ENCODE data around the gene ACOT11.

Gene ACOT11

GRCh38 chr1:54571803-54572541 lies 23.9 kb downstream of the ACOT11 start:
- FAIRE-seq (no peak), DNase-seq (ENCODE audit: insufficient read length, low spot score) (no peak)
- TF ChIP-seq SPI1 (IDR thresholded peaks at IDR 0.05; ENCODE audit: low read depth, low read length): no peak

DNA sequence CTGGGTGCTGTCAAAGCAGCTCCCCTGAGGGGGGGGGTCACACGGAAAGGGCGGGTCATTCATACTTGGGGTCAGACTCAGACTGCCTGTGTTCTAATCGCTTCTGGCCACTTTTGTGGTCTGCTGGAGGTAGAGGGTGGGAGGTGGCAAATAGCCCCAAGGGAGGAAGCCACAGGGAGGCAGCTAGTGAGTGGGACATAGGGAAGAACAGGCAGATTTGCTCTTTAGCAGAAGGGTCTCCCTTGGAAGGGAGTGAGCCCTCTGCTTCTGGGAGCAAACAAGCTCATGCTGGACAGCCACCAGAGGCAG lies 24.5 kb downstream of the ACOT11 start:
- FAIRE-seq: no peak
- DNase-seq (ENCODE audit: insufficient read length, low spot score): no peak
- TF ChIP-seq POLR2A (IDR thresholded peaks at IDR 0.05; ENCODE audit: low read depth, low read length): no peak
- no peak for TF ChIP-seq POLR2AphosphoS5 (IDR thresholded peaks at IDR 0.05; ENCODE audit: low read depth, low read length)
- no peak for TF ChIP-seq PAX5 (IDR thresholded peaks at IDR 0.05; ENCODE audit: insufficient read depth, low read length, severe bottlenecking)
- TF ChIP-seq SPI1 (IDR thresholded peaks at IDR 0.05; ENCODE audit: low read depth, low read length): no peak
- no peak for TF ChIP-seq TAF1 (IDR thresholded peaks at IDR 0.05; ENCODE audit: low read depth, low read length)
- TF ChIP-seq POU2F2 (IDR thresholded peaks at IDR 0.05; ENCODE audit: low read depth, low read length): no peak

GRCh38 chr1:54574158-54574778 lies 26.2 kb downstream of the ACOT11 start:
- DNase-seq (ENCODE audit: insufficient read length, low spot score) (no peak), FAIRE-seq (no peak)

DNA sequence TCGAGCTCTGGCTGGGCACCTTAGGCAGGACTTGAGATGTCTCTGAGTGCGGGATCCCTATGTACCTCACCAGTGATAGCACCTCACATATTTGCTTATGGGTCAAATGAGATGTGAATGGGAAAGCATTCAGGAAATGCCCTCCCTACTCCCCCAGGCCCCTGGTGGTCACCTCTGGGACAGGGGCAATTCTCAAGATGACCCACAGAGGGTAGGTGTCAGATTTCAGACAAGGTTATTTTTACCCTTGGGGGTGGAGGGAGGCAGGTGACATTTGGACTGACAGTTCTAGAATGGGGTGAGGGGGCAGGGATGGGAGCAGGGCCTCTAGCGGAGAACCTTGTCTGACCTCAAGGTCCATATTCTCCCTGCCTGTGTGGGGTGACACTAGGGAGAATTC lies 27.1 kb downstream of the ACOT11 start:
- TF ChIP-seq POU2F2 (IDR thresholded peaks at IDR 0.05; ENCODE audit: low read depth, low read length): no peak
- no peak for TF ChIP-seq POLR2AphosphoS5 (IDR thresholded peaks at IDR 0.05; ENCODE audit: low read depth, low read length)
- no peak for DNase-seq (ENCODE audit: insufficient read length, low spot score)

More at GRCh38 chr1:54574158-54574778, 26.2 kb downstream of the ACOT11 start:
- no peak for TF ChIP-seq TAF1 (IDR thresholded peaks at IDR 0.05; ENCODE audit: low read depth, low read length)
- no peak for TF ChIP-seq PAX5 (IDR thresholded peaks at IDR 0.05; ENCODE audit: insufficient read depth, low read length, severe bottlenecking)
- TF ChIP-seq POU2F2 (IDR thresholded peaks at IDR 0.05; ENCODE audit: low read depth, low read length): no peak
- no peak for TF ChIP-seq POLR2AphosphoS5 (IDR thresholded peaks at IDR 0.05; ENCODE audit: low read depth, low read length)
- TF ChIP-seq SPI1 (IDR thresholded peaks at IDR 0.05; ENCODE audit: low read depth, low read length): no peak

DNA sequence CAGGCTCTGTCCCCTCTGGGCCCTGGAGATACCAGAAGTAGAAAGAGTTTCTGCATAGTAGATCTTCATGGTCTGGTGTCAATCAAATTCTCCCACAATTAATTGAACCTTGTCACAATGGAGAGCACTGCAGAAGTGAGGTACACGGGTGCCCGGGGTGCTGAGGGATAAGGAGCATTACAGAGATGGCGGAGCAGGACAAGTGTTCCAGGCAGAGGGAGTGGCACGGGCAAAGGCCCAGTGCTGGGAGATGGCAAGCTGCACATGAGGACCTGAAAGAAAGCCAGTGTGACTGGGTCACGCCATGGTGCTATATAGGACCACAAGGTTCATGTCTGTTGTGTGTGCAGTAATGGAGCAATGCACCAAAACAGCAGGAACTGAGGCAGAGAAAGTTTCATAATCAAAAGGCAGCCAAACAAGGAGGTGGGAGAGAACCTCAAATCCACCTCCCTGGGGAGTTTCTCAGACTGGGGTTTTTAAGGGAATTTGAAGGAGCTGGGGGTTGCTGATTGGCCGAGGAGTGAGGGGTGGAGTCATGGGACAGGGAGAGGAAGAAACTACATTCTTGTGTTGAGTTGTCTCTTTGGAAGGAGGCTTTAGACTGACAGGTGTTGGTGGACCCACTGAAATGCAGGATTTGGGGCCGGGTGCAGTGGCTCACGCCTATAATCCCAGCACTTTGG lies 27.7 kb downstream of the ACOT11 start:
- DNase-seq (ENCODE audit: insufficient read length, low spot score): no peak
- TF ChIP-seq POLR2A (IDR thresholded peaks at IDR 0.05; ENCODE audit: low read depth, low read length) (no peak), PAX5 (IDR thresholded peaks at IDR 0.05; ENCODE audit: insufficient read depth, low read length, severe bottlenecking) (no peak), TAF1 (IDR thresholded peaks at IDR 0.05; ENCODE audit: low read depth, low read length) (no peak), POU2F2 (IDR thresholded peaks at IDR 0.05; ENCODE audit: low read depth, low read length) (no peak), POLR2AphosphoS5 (IDR thresholded peaks at IDR 0.05; ENCODE audit: low read depth, low read length) (no peak), SPI1 (IDR thresholded peaks at IDR 0.05; ENCODE audit: low read depth, low read length) (no peak)

More for the DNA sequence above, 27.1 kb downstream of the ACOT11 start:
- no peak for FAIRE-seq

DNA sequence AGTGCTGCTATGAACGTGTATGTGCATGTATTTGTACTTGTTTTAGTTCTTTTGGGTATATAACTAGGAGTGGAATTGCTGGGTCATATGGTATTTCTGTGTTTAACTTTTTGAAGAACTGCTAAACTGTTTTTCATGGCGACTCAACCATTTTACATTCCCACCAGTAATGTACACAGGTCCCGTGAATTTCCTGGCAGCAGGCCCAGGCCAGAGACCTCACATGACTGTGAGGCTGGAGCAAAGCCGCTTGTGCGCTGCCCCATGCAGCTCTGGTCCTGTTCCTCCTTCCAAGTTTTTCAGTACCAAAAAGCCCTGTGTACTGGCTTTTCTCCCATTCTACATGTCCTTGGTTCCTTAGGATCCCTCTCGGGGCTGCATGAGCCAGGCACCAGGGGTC lies 29.6 kb downstream of the ACOT11 start:
- FAIRE-seq: no peak
- DNase-seq (ENCODE audit: insufficient read length, low spot score): no peak
- TF ChIP-seq POU2F2 (IDR thresholded peaks at IDR 0.05; ENCODE audit: low read depth, low read length): no peak
- no peak for TF ChIP-seq POLR2A (IDR thresholded peaks at IDR 0.05; ENCODE audit: low read depth, low read length)
- TF ChIP-seq SPI1 (IDR thresholded peaks at IDR 0.05; ENCODE audit: low read depth, low read length): no peak
- no peak for TF ChIP-seq TAF1 (IDR thresholded peaks at IDR 0.05; ENCODE audit: low read depth, low read length)
- no peak for TF ChIP-seq POLR2AphosphoS5 (IDR thresholded peaks at IDR 0.05; ENCODE audit: low read depth, low read length)
- TF ChIP-seq PAX5 (IDR thresholded peaks at IDR 0.05; ENCODE audit: insufficient read depth, low read length, severe bottlenecking): no peak

More for the DNA sequence above, 27.7 kb downstream of the ACOT11 start:
- FAIRE-seq: no peak

DNA sequence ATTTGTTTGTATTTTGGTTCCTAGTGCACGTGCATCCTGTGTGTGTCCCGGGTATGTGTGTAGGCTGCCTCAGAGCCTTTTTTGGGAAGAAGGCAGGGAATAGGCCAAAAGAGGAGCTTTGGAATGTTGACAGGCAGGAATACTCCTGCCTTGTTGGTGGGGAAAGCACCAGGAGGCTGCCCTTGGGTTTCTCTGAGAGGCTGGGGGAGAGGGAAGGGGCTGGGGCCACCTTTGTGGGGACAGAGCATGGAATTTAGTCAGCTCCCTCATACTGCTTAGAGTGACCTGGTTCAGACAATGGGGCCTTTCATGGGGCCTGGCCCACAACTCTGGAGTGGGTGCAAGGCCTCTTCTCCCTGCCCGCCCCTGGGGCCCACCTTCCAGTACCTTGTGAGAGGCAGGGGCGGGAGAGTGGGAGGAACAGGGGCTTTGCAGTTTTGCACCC lies 31.3 kb downstream of the ACOT11 start:
- FAIRE-seq: no peak
- TF ChIP-seq SPI1 (IDR thresholded peaks at IDR 0.05; ENCODE audit: low read depth, low read length) (no peak), POLR2A (IDR thresholded peaks at IDR 0.05; ENCODE audit: low read depth, low read length) (no peak), TAF1 (IDR thresholded peaks at IDR 0.05; ENCODE audit: low read depth, low read length) (no peak), POU2F2 (IDR thresholded peaks at IDR 0.05; ENCODE audit: low read depth, low read length) (no peak), POLR2AphosphoS5 (IDR thresholded peaks at IDR 0.05; ENCODE audit: low read depth, low read length) (no peak)

GRCh38 chr1:54580856-54581550 lies 33.0 kb downstream of the ACOT11 start:
- TF ChIP-seq PAX5 (IDR thresholded peaks at IDR 0.05; ENCODE audit: insufficient read depth, low read length, severe bottlenecking) (no peak), POLR2AphosphoS5 (IDR thresholded peaks at IDR 0.05; ENCODE audit: low read depth, low read length) (no peak), POU2F2 (IDR thresholded peaks at IDR 0.05; ENCODE audit: low read depth, low read length) (no peak), TAF1 (IDR thresholded peaks at IDR 0.05; ENCODE audit: low read depth, low read length) (no peak), SPI1 (IDR thresholded peaks at IDR 0.05; ENCODE audit: low read depth, low read length) (no peak), POLR2A (IDR thresholded peaks at IDR 0.05; ENCODE audit: low read depth, low read length) (no peak)
- DNase-seq (ENCODE audit: insufficient read length, low spot score) (no peak), FAIRE-seq (no peak)

More for the DNA sequence above, 31.3 kb downstream of the ACOT11 start:
- DNase-seq (ENCODE audit: insufficient read length, low spot score): no peak

DNA sequence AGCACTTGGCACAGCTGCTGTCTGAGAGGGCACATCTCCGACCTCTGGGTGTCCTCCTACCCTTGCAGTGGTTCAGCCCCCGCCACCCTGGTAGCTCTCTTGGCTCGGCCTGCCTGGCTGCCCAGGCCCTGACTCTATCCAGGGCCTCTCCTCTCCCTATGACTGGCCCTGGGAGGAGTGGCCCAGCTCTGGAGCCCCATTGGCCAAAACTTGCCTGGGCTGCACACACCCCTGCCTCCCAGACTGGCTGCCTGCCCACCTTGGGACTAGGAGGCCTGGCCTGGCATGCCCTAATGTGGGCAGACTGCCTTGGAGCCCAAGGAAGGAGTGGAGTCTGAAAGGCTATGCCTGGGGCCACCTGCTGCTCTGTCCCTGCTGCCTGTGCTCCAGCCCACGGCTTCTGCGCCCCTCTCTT lies 33.6 kb downstream of the ACOT11 start:
- no peak for DNase-seq (ENCODE audit: insufficient read length, low spot score)
- FAIRE-seq: no peak

More for the DNA sequence above, 33.6 kb downstream of the ACOT11 start:
- TF ChIP-seq PAX5 (IDR thresholded peaks at IDR 0.05; ENCODE audit: insufficient read depth, low read length, severe bottlenecking): no peak
- no peak for TF ChIP-seq TAF1 (IDR thresholded peaks at IDR 0.05; ENCODE audit: low read depth, low read length)
- no peak for TF ChIP-seq SPI1 (IDR thresholded peaks at IDR 0.05; ENCODE audit: low read depth, low read length)
- TF ChIP-seq POU2F2 (IDR thresholded peaks at IDR 0.05; ENCODE audit: low read depth, low read length): no peak
- TF ChIP-seq POLR2A (IDR thresholded peaks at IDR 0.05; ENCODE audit: low read depth, low read length): no peak
- TF ChIP-seq POLR2AphosphoS5 (IDR thresholded peaks at IDR 0.05; ENCODE audit: low read depth, low read length): no peak
